ENCODE results near the gene AATK.

DNA sequence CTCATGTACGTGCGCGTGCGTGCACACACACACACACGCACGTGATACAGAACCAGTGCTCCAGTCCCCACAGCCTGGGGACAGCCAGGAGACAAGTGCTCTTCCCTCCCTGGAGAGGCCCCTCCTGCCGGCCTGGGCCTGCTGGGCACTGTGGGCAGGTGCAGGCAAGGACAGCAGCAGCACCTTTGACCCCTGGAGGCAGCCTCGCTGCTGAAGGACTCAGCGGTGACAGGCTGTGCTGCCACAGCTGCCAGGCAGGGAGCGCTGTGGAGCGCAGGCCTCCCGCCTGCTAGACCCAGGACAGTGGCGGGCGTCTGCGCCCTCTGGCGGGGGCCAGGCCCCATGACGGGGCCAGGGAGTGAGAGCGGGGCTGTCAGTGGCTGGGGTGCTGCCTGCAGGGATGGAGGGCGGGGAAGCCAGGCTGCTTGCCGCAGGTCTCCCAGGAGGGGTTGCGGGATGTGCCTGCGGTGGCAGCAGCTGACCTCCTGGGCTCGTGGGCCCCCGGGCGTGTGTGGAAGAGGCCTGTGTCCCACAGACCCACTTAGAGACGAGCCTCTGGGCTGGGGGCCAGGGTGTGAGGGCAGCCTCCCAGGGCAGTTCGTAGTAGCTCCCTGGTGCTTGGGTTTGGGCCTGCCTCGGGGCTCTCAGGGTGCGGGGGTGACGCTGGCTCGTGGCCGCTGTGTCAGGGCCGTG is 64.3 kb downstream of the AATK start:
- TF ChIP-seq EZH2 (IDR thresholded peaks at IDR 0.05; ENCODE audit: borderline replicate concordance): no peak
- TF ChIP-seq, protein P1, sequence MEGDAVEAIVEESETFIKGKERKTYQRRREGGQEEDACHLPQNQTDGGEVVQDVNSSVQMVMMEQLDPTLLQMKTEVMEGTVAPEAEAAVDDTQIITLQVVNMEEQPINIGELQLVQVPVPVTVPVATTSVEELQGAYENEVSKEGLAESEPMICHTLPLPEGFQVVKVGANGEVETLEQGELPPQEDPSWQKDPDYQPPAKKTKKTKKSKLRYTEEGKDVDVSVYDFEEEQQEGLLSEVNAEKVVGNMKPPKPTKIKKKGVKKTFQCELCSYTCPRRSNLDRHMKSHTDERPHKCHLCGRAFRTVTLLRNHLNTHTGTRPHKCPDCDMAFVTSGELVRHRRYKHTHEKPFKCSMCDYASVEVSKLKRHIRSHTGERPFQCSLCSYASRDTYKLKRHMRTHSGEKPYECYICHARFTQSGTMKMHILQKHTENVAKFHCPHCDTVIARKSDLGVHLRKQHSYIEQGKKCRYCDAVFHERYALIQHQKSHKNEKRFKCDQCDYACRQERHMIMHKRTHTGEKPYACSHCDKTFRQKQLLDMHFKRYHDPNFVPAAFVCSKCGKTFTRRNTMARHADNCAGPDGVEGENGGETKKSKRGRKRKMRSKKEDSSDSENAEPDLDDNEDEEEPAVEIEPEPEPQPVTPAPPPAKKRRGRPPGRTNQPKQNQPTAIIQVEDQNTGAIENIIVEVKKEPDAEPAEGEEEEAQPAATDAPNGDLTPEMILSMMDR (IDR thresholded peaks at IDR 0.05; ENCODE audit: poor library complexity): peak; percentile 99

All from hepatocyte (in vitro differentiated cells).